Effector CD8-positive, alpha-beta T cell (primary cell): ENCODE measurements around the gene SLC25A33.

Source experiments
- DNase-seq: peaks from one replicate; lab custom pipeline; 2025; lab: John Stamatoyannopoulos, UW

The SLC25A33 gene

GRCh38 chr1:9600861-9601834 lies 61.9 kb downstream of the SLC25A33 start:
- no peak for DNase-seq

GRCh38 chr1:9601942-9602793 lies 62.9 kb downstream of the SLC25A33 start:
- no peak for DNase-seq

- DNase-seq: no peak
Measured at GRCh38 chr1:9602794-9603167, 63.5 kb downstream of the SLC25A33 start.

- DNase-seq: no peak
Measured at GRCh38 chr1:9603307-9603706, 64.0 kb downstream of the SLC25A33 start.

GRCh38 chr1:9603766-9604753 lies 64.8 kb downstream of the SLC25A33 start:
- no peak for DNase-seq

GRCh38 chr1:9604836-9605235 lies 65.6 kb downstream of the SLC25A33 start:
- DNase-seq: no peak

- DNase-seq: no peak
Measured at GRCh38 chr1:9605946-9606455, 66.7 kb downstream of the SLC25A33 start.

GRCh38 chr1:9606458-9606857 lies 67.2 kb downstream of the SLC25A33 start:
- DNase-seq: no peak

GRCh38 chr1:9606948-9607347 lies 67.7 kb downstream of the SLC25A33 start:
- no peak for DNase-seq

GRCh38 chr1:9607352-9607751 lies 68.1 kb downstream of the SLC25A33 start:
- DNase-seq: no peak

- no peak for DNase-seq
Measured at GRCh38 chr1:9609998-9610397, 70.7 kb downstream of the SLC25A33 start.

- no peak for DNase-seq
Measured at GRCh38 chr1:9610548-9610947, 71.3 kb downstream of the SLC25A33 start.

GRCh38 chr1:9611716-9612115 lies 72.5 kb downstream of the SLC25A33 start:
- DNase-seq: no peak

GRCh38 chr1:9612162-9612845 lies 73.0 kb downstream of the SLC25A33 start:
- DNase-seq: no peak

GRCh38 chr1:9612871-9613624 lies 73.8 kb downstream of the SLC25A33 start:
- DNase-seq: no peak

- DNase-seq: no peak
Measured at GRCh38 chr1:9613625-9614299, 74.5 kb downstream of the SLC25A33 start.

- DNase-seq: peak; percentile 29
Measured at GRCh38 chr1:9615316-9616063, 76.2 kb downstream of the SLC25A33 start.

- DNase-seq: no peak
Measured at GRCh38 chr1:9618909-9619679, 79.8 kb downstream of the SLC25A33 start.
